NCI-H748 (cell line): Measurements from ENCODE around the gene KRTAP11-1.

ENCODE experiments used
- DNase-seq: peaks from one replicate; lab custom pipeline; 2025; ENCODE audit not compliant: unreplicated experiment; lab: John Stamatoyannopoulos, UW

Gene KRTAP11-1, protein sequence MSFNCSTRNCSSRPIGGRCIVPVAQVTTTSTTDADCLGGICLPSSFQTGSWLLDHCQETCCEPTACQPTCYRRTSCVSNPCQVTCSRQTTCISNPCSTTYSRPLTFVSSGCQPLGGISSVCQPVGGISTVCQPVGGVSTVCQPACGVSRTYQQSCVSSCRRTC

DNA sequence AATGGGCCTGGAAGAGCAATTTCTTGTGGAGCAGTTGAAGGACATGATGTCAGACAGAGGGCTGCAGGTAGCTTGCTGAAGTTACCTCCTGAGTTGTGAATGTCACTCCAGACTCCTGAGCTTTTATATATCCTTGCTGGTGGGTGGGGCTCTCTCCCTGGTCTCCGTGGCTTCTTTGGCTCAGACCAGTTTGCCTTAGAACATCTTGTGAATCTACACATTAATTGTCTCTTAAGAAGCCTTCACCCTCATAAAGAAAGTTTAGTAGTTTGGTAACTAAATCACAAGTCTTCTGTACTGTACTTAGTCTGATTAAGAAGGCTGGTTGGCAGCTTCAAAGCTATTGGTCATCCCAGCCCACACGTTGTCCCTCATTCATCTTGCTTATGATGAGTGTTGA, at the start of gene KRTAP11-1:
Gene KRTAP11-1, minus strand, starts transcription at position 101 of the 400 bp plus-strand sequence. Its CDS starts 56 bp downstream, at position 45.
- DNase-seq: no peak

DNA sequence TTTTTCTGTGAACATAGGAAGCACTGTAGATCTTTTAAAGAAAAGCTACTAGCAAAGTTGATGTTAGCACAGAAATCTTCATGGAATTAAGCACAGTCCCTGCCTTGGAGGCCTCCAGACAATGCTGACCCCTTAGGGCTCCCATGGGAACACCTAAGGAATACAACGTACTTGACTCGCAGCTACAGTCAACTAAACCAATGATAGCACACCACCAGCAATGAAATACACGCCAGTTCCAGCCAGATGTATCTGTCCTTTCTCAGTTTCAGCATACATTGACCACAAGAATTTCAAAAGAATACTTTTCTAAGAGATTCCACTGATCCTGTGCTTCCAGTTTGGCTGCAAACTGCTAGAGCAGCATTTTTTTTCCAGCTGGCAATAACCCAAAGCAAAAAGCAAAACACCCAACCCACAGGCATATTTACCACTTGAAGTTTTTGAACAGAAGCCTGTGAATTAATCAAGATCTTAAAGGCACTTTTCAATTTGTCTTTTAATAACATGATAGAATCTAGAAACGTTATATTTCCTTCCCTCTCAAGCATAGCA, 42.8 kb upstream of the KRTAP11-1 start:
- DNase-seq: no peak

DNA sequence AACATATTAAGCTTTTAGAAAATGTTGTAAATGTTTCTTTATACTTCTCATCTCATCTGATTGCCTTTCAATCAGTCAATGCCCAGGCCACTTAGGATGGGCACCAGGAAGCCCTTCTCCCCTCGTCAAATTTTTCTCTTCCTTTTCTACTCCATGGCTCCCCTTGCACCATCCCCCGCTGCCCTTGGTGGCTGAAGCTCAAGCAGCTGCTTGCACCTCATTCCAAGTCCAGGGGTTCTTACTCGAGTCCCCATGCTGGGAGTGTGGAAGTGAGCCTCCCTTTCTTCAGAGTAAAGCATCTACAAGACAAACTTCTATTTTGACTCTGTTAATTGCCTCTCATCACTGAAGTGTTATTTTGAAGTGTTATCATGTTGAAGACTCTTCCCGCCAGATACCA, 39.7 kb upstream of the KRTAP11-1 start:
- DNase-seq: no peak

DNA sequence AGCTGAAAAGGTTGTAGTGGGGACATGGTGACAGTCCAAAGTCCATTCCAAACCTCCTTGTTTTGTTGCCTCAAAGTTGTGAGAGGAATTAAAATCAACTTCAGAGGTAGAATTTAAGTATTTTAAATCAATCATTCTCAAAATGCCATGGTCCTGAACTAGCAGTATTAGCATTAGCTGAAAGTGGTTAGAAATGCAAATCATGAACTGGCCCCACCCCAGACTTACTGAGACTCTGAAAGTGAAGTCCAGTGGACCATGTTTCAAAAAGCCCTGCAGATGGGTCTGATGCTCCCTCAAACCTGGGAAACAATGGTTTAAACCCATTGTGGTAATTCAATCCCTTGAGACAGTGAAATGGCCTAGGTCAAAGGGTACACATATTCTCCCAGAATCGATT, 36.2 kb upstream of the KRTAP11-1 start:
- no peak for DNase-seq

DNA sequence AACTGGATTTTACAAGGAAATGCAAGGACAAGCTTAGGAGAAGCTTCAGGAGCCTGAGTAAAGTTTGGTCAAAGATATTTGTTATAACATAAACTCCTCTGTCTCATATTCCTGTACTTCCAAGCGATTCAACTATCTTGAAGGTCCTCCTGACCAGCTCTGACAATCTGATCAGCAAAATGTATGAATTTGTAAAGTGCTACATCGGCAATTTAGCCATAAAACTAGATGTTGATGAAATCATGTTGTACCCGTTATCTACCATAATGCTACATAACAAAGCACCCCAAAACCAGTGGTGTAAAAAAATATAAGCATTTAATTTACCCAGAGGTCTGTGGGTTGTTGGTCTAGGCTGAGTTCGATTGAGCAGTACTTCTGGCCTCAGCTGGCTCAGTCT, 19.5 kb upstream of the KRTAP11-1 start:
- DNase-seq: no peak

DNA sequence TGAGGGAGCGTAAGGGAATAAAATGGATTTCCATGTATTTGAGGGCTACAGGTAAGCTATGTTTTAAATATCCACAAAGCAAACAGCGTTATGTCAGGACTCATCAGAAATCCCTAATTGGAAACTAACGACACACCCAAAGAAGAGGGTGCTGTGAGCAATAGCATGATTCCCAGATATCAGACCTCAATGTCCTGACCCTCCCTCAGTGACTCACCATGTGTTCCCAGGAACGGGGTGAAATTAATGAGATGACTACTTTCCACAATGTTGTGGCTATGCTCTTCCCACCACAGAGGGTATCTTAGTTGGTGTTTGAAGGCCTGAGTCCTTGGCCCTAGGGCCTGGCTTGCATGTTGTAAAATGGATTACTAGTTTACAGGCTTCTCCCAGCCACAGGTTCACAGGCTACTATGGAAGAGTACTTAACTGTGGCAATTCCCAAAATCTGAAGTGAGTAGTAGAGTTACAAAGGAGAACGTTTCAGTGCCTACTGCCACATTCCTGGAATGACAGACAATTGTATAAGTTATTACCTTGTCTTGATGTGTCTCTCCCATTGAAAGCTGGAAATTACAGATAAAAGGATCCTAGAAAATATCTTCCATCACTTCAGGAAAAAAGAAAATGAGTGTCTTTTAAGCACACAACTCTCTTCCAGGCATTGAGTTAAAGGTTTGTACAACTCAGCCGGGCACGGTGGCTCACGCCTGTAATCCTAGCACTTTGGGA, 1.7 kb upstream of the KRTAP11-1 start:
- DNase-seq: no peak

DNA sequence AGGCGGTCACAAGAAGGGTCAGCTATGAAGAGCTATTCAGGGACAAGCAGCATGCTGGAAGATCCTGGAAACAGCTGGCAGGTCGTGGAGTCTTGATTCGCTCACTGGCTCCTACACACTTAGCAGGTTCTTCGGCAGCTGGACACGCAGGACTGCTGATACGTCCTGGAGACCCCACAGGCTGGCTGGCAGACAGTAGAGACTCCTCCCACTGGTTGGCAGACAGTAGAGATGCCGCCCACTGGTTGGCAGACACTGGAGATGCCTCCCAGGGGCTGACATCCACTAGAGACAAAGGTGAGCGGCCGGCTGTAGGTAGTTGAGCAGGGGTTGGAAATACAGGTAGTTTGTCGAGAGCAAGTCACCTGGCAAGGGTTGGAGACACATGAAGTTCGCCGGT, 466 bp downstream of the KRTAP11-1 start:
- no peak for DNase-seq

DNA sequence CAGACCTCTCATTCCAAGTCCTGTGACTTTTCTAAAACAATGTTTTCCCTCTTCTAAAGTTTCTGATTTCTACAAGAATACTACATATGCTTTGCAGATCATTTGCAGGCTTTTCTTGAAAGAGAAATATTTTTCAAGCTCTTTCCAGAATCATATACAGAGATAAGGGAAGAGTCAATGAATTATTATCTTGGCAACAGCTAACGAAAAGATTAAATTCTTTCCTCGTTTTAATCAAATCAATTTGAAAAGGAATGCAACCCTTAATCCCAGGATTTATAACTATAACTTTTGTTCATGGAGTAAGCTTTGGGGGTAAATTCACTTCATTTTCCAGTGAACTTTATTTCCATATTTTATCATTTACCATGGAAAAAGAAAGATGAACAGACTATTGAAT, 6.9 kb downstream of the KRTAP11-1 start:
- DNase-seq: no peak

DNA sequence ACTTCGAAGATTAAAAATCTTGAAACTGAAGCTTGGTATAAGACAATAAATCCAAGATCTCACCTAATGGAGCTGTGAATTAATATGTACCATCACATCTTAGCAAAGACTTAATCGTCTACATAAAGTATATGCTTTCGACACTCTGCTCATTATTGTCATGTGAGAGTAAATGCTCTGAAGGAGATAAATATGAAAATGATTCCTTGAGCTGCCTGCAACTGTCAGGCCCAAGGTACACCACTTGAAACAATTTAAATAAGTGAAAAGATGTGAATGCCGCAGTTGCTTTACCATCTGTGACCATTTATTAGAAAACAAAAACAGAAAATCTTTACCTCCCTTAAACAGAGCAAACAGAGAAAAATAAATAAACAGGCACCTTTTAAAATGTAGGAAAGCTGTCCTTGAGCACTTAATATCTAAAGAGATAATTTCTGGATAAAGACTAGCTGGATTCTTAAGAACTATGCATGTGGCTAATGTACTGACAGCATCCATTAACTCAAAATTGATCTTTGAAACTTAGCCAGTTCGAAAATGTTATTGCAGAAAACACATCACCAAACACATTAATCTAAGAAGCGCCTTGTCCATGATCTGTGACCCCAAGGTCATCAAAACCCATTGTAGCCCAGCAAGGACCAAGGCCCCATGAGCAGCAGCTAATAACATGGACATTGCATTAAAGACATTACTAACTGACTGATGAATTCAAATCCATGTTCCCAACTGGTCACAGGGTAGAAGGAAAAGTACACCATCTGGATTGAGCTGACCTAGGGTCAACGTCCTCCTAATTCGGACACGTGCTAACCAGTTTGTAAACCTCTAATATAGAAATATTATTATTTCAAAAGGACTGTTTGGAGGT, 33.5 kb downstream of the KRTAP11-1 start:
- DNase-seq: no peak

DNA sequence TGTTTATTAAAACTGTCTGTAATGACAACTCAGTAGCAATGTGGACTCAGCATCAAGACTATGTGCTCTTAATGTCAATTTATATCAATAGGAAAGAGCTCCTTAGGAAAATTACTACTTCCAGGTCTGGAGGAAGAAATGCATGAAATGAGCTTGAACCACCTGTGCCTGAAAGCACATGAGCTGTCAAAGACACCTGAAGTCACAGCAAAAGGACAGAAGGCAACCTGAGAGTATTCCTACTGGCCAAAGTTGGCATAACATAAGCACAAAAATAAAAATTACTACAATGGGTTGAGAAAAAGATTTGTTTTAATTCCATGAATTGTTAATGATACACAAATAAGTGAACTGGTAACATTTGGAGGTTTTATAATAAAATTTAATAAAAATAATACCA, 38.4 kb downstream of the KRTAP11-1 start:
- DNase-seq: no peak

DNA sequence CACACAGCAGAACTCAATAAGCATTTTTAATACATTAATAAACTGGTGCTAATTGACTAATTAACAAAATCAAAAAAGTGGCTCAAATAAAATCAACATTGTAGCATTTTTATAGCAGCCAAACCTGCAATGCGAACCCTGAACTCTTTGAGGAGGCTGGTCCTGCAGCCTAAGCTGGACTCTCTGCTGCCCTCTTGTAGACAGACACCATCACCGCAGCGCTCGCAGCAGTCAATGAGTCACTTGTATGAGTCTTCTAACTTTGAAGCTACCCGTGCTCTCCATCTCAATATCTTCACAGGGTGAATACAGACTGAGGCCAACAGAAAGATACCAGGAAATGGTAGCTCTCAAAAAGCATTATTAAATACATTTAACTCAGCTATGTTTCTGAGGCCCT, 42.1 kb downstream of the KRTAP11-1 start:
- DNase-seq: peak; percentile 3

DNA sequence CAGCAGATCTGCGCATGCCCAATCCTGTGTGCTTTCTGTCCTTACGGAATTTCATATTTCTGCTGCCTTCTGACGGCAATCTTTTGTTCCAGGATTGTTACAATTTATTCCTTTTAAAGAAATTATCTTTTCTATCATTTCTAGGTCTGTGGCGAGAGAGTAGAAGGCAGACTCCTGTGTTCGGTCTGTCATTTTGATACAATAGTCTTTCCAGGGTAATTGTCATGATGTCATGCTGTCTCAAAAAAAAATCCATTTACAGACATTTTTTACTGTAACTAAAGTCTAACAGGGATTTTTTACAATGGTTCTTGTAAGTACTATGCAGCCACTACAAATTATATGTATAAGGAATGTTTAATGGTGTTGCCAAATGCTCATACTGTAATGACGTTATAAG, 42.8 kb downstream of the KRTAP11-1 start:
- no peak for DNase-seq

DNA sequence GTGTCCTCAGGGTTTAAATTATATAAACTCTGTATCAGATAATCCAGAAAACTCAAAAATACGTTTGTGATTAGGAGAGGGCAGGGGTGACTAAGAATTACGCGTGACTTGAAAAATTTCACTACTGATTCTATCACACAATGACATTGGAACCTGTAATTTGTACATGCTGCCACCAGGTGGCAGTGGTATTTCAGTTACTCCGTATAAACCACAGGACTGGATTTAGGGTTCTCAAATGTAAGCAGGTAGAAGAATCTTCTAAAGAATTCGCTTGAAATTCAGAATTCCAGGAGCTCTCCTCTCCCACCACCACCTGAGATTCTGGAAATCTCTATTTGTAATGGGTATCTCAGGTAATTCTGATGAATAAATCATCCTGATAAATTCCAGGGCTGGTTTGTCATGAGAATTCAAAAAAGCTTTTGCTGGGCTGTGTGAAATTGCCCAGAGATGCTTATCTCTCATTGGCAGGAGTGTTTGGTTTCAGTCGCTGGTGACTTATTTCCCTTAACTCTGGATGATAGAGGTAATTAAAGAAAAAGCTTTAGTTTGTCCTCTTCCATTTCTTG, 50.1 kb downstream of the KRTAP11-1 start:
- peak; percentile 6 for DNase-seq
